ENCODE results near the gene DCTN5. TPM values are rescaled to one million over a fixed set of nuclear protein-coding genes. Genes with fewer than 3 reads are reported as not detected.

Gene DCTN5
- total RNA-seq, 2 donors from 2014 or later: 46.7 to 48.2 TPM

DNA sequence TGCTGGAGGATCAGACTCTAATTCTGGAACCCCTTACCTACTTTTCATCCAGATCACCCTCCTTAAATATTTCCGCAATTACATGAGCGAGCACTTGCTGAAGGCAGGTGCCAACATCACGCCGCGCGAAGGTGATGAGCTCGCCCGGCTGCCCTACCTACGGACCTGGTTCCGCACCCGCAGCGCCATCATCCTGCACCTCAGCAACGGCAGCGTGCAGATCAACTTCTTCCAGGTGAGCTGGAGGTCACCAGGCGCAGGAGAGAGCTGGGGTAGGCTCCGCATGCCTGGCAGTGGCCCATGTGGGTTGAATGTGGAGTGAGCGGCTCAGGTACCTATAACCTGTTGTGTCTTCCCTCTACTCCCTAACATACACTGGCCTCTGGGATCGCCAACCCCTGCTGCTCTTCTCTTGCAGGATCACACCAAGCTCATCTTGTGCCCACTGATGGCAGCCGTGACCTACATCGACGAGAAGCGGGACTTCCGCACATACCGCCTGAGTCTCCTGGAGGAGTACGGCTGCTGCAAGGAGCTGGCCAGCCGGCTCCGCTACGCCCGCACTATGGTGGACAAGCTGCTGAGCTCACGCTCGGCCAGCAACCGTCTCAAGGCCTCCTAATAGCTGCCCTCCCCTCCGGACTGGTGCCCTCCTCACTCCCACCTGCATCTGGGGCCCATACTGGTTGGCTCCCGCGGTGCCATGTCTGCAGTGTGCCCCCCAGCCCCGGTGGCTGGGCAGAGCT is 48.3 kb downstream of the DCTN5 start:
- DNase-seq (ENCODE audit: low spot score): no peak
- intact Hi-C loops (cut with DNase I): no loop called here

- intact Hi-C loops (cut with DNase I): no loop called here
- DNase-seq (ENCODE audit: low spot score): no peak
These were observed 49.7 kb downstream of the DCTN5 start for GRCh38 chr16:23690771-23691482.

GRCh38 chr16:23691483-23692189 is 50.4 kb downstream of the DCTN5 start:
- DNase-seq (ENCODE audit: low spot score): no peak
- intact Hi-C loops (cut with DNase I): no loop called here

DNA sequence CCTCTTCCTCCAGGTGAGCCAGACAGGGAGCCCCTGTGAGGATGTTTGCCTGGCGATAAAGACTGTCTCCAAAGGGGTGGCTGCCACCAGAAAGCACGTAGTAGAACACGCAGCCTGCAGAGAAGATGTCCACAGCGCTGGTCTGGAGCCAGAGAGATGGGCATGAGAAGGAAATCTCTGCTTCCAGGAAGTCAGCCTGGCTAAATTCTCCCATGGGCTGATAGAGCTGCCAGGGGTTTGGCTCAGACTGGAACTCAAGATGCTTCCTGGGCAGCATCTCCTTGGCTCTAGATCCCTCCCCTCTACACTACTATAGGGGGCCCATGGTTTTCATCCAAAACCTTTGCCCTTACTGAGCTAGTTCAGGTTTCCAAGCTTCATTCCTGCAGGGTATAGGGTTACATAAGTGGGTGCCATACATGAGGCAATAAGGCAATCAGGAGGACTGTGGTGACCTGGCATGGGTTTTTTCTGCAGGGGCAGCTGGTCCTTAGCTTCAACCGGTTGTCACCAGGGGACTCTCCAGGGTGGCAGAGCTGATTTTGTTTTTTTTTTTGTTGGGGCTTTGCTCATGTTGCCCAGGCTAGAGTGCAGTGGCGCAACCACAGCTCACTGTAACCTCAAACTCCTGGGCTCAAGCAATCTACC is 51.0 kb downstream of the DCTN5 start:
- intact Hi-C loops (cut with DNase I): no loop called here
- DNase-seq (ENCODE audit: low spot score): no peak

DNA sequence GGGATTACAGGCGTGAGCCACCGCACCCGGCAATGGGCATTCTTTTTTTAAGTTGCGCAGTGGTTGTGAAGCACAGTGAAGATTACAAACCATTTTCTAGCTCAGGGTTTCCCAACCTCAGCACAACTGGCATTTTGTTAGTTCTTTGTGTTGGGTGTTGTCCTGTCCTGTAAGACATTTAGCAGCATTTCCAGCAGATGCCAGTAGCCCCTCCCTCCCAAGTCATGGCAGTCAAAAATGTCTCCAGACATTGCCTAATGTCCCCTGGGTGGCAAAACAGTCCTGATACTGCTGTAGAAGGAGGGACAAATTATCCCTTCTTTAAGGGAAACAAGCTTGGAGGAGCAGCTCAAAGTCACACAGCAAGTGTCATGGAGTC is 53.0 kb downstream of the DCTN5 start:
- intact Hi-C loops (cut with DNase I): no loop called here
- no peak for DNase-seq (ENCODE audit: low spot score)

DNA sequence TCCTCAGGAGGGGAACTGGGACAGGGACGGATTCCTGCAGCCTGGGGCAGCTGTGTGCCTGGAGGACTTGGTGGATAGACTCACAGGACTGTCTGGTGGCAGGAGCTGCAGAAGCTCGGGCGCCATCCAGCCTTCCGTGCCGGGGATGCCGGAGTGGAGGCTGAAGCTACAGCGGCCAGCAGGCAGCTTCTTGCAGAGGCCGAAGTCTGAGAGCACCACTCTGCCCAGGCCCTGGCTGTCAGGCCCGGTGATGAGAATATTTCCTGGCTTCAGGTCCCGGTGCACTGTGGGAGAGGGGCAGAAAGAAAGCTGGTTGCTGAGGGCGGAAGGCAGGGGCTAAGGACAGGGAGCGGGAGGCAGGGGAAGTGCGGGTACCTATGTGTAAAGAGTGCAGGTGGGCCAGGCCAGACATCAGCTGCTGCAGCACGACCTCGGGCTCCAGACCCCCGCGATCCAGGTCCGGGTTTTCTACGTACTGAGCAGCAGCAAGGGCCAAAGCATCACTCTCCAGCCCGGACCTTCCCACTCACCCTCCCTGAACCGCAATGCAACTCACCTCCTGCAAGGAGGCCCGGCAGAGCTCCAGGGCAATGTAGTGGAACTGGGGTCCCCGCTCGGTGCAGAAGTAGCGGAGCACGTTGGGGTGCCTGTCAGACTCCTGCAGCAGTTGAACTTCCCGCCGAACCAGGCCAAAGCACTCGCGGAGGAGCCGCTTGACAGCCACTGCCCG is 53.5 kb downstream of the DCTN5 start:
- intact Hi-C loops (cut with DNase I): no loop called here

GRCh38 chr16:23695756-23696155 is 54.5 kb downstream of the DCTN5 start:
- intact Hi-C loops (cut with DNase I): no loop called here
- no peak for DNase-seq (ENCODE audit: low spot score)

More for the DNA sequence above, 53.5 kb downstream of the DCTN5 start:
- DNase-seq (ENCODE audit: low spot score): no peak

GRCh38 chr16:23699100-23699499 is 57.8 kb downstream of the DCTN5 start:
- intact Hi-C loops (cut with DNase I): no loop called here

GRCh38 chr16:23700093-23700492 is 58.8 kb downstream of the DCTN5 start:
- DNase-seq (ENCODE audit: low spot score): no peak
- intact Hi-C loops (cut with DNase I): no loop called here

More at GRCh38 chr16:23699100-23699499, 57.8 kb downstream of the DCTN5 start:
- no peak for DNase-seq (ENCODE audit: low spot score)

- no peak for DNase-seq (ENCODE audit: low spot score)
- intact Hi-C loops (cut with DNase I): no loop called here
These were observed 59.2 kb downstream of the DCTN5 start for GRCh38 chr16:23700509-23700908.

- intact Hi-C loops (cut with DNase I): no loop called here
- no peak for DNase-seq (ENCODE audit: low spot score)
These were observed 59.8 kb downstream of the DCTN5 start for GRCh38 chr16:23701045-23701444.

DNA sequence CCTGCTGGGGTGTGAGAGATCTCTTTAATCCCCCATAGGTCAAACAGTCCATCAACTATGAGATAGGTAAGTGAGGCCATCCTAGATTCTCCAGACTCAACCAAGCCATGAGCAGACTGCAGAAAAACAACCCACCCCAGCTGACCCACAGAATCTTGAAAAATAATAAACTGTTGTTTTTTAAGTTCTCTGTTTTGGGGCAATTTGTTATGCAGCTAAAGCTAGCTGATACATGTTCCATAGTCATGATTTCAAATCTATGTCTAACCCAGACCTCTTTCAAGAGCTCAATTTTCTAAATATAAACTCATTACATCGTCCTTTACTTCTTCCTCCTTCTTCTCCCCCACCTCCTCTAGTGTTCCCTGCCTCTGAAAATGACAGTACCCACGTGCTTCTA is 61.7 kb downstream of the DCTN5 start:
- no peak for DNase-seq (ENCODE audit: low spot score)
- intact Hi-C loops (cut with DNase I): no loop called here

GRCh38 chr16:23704772-23705516 is 63.7 kb downstream of the DCTN5 start:
- no peak for DNase-seq (ENCODE audit: low spot score)

DNA sequence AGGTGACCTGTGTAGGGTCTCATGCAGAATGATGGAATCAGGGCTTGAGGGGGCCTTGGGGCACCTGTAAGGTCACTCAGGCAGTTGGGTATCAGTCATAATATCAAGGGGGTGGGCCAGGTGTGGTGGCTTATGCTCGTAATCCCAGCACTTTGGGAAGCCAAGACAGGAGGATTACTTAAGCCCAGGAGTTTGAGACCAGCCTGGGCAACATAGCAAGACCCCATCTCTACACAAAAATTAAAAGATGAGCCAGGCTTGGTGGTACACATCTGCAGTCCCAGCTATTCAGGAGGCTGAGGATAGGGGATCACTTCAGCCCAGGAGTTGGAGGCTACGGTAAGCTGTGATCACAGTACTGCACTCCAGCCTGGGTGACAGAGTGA is 64.2 kb downstream of the DCTN5 start:
- DNase-seq (ENCODE audit: low spot score): no peak
- intact Hi-C loops (cut with DNase I): no loop called here

More at GRCh38 chr16:23704772-23705516, 63.7 kb downstream of the DCTN5 start:
- intact Hi-C loops (cut with DNase I): no loop called here

DNA sequence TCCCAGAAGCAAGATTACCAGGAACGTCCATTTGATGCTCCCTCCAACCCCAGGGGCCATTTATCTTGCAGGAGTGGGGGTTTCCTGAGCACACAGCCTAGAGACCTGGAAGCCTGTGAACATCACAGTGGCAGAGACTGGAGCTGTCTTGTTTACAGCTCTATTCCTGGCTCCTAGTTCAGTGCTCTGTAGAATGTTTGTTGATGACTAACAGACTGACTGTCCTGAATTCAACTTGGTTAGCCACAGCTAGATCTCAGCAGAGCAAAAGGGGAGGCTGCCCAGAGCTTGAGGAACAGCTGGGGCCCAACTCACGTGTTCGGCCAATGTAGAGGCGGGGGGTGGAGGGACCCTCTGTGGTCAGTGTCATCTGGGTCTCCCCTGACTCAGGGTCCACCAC is 65.2 kb downstream of the DCTN5 start:
- no peak for DNase-seq (ENCODE audit: low spot score)
- intact Hi-C loops (cut with DNase I): no loop called here

DNA sequence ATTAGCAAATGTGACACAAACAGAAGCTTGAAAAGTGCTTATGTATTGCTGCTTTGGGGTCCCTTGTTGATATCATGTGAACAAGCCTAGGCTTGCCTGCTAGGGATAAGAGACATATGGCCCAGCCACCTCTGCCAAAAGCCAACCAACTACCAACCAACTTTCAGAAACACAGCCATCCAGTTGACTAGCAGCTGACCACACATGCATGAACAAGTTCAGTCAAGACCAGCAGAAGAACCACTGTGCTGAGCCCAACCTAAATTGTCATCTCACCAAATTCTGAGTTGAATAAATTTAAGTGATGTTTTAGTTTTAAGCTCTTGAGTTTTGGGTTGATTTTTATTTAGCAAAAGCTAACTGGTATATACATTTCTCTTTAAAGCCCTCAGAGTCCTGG is 68.3 kb downstream of the DCTN5 start:
- intact Hi-C loops (cut with DNase I): no loop called here

DNA sequence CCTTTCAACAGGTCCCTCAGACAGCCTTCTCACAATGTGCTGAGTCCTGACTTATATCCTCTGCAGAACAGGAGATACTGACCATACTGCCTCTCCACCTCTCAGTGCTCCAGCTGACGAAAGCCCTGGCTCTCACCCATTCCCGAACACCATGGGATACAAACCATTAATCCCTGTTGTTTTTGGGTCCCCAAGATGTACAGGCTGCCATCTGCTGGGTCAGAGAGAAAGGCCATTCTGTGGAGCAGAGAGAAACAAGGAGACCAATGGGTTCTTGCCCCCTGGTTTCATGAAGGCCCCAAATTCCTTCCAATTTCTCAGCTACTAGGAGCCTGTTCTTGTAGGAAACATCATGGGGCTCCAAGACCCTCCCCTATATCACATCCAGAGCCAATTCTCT is 68.7 kb downstream of the DCTN5 start:
- no peak for DNase-seq (ENCODE audit: low spot score)
- intact Hi-C loops (cut with DNase I): no loop called here

More for the DNA sequence above, 68.3 kb downstream of the DCTN5 start:
- DNase-seq (ENCODE audit: low spot score): no peak

GRCh38 chr16:23710504-23710903 is 69.2 kb downstream of the DCTN5 start:
- DNase-seq (ENCODE audit: low spot score): no peak
- intact Hi-C loops (cut with DNase I): no loop called here

- intact Hi-C loops (cut with DNase I): no loop called here
- DNase-seq (ENCODE audit: low spot score): no peak
These were observed 70.5 kb downstream of the DCTN5 start for GRCh38 chr16:23711785-23712184.

Data from posterior vena cava (tissue), 2 donors.